GM23338 (cell line): Measurements from ENCODE around the gene KCNH4. TPM values are rescaled to one million over a fixed set of nuclear protein-coding genes. Genes with fewer than 3 reads are reported as not detected.

Experiments
- ATAC-seq: fragments of 200-7000 bp; cut with Tn5 transposase; 3 replicates; pipeline ENCODE4 v1.9.1; 2020
- DNase-seq: peaks from one replicate; pipeline ENCODE4 v3.0.0-alpha.2; 2015; ENCODE audit warnings: low spot score
- H2AFZ ChIP-seq: fragments of 200-600 bp; sonication (generic); 2 replicates; pipeline ENCODE4 v1.8.0; 2016; ENCODE audit warnings: antibody characterized with exemption, mild to moderate bottlenecking, moderate library complexity
- H3F3A ChIP-seq: fragments of 200-600 bp; sonication (generic); replicated peaks from 2 replicates; pipeline ENCODE4 v1.8.0; 2017; ENCODE audit warnings: antibody characterized with exemption, mixed run types, low read depth
- H3K27ac ChIP-seq: fragments of 200-600 bp; sonication (generic); 2 replicates; pipeline ENCODE4 v1.6.1; 2016; ENCODE audit warnings: low read depth
- H3K27me3 ChIP-seq: fragments of 200-600 bp; sonication (generic); 2 replicates; pipeline ENCODE4 v1.8.0; 2016; ENCODE audit warnings: mild to moderate bottlenecking, mixed run types, moderate library complexity; ENCODE audit not compliant: insufficient read depth
- H3K36me3 ChIP-seq: fragments of 200-600 bp; sonication (generic); 2 replicates; pipeline ENCODE4 v1.8.0; 2016; ENCODE audit warnings: mild to moderate bottlenecking; ENCODE audit not compliant: insufficient read depth
- H3K4me1 ChIP-seq: fragments of 200-600 bp; sonication (generic); 2 replicates; pipeline ENCODE4 v1.8.0; 2016; ENCODE audit warnings: mild to moderate bottlenecking, moderate library complexity; ENCODE audit not compliant: insufficient read depth
- H3K4me2 ChIP-seq: fragments of 200-600 bp; sonication (generic); 2 replicates; pipeline ENCODE4 v1.7.1; 2017; ENCODE audit warnings: mixed run types
- H3K4me3 ChIP-seq: fragments of 200-600 bp; sonication (generic); 2 replicates; pipeline ENCODE4 v1.6.1; 2016; ENCODE audit warnings: mixed run types
- H3K79me2 ChIP-seq: fragments of 200-600 bp; sonication (generic); replicated peaks from 2 replicates; pipeline ENCODE4 v1.8.0; 2017; ENCODE audit warnings: mild to moderate bottlenecking; ENCODE audit not compliant: insufficient read depth
- H3K9me2 ChIP-seq: fragments of 200-600 bp; sonication (generic); 2 replicates; pipeline ENCODE4 v1.8.0; 2017; ENCODE audit not compliant: insufficient read depth
- H4K20me1 ChIP-seq: fragments of 200-600 bp; sonication (generic); replicated peaks from 2 replicates; pipeline ENCODE4 v1.8.0; 2017; ENCODE audit warnings: mild to moderate bottlenecking; ENCODE audit not compliant: insufficient read depth
- H3K27ac Mint-ChIP-seq: 2 replicates; pipeline ENCODE4 v1.8.0; 2020; ENCODE audit warnings: inconsistent platforms, mild to moderate bottlenecking, moderate library complexity, mixed read lengths
- H3K27me3 Mint-ChIP-seq: 3 replicates; pipeline ENCODE4 v1.8.0; 2022; ENCODE audit warnings: low read depth, mild to moderate bottlenecking, moderate library complexity, mixed read lengths, inconsistent platforms; ENCODE audit not compliant: insufficient read depth, poor library complexity
- H3K36me3 Mint-ChIP-seq: 3 replicates; pipeline ENCODE4 v1.8.0; 2021; ENCODE audit warnings: low read depth, mild to moderate bottlenecking, inconsistent platforms, moderate library complexity, mixed read lengths
- H3K4me1 Mint-ChIP-seq: 3 replicates; pipeline ENCODE4 v1.8.0; 2020; ENCODE audit warnings: mild to moderate bottlenecking, inconsistent platforms, mixed read lengths
- H3K4me3 Mint-ChIP-seq: 3 replicates; pipeline ENCODE4 v1.8.0; 2021; ENCODE audit warnings: moderate library complexity, mild to moderate bottlenecking, inconsistent platforms, mixed read lengths
- H3K9me3 Mint-ChIP-seq: 3 replicates; pipeline ENCODE4 v1.8.0; 2020; ENCODE audit warnings: moderate library complexity, mild to moderate bottlenecking, inconsistent platforms, mixed read lengths
- CREB1 ChIP-seq: fragments of 250-450 bp; sonication (Bioruptor Pico); IDR thresholded peaks from 2 replicates; pipeline ENCODE4 v1.5.0; 2020; ENCODE audit warnings: low read depth, mild to moderate bottlenecking, moderate library complexity
- ETS1 ChIP-seq: IDR thresholded peaks from 2 replicates; pipeline ENCODE4 v1.6.1; 2016; ENCODE audit warnings: antibody characterized with exemption
- EZH2 ChIP-seq: fragments of 200-600 bp; sonication (generic); IDR thresholded peaks from one replicate; pipeline ENCODE4 v1.8.0; 2017; ENCODE audit warnings: antibody characterized with exemption, mild to moderate bottlenecking, low read depth; ENCODE audit not compliant: unreplicated experiment
- ZNF462 ChIP-seq: fragments of 250-450 bp; sonication (Bioruptor Pico); IDR thresholded peaks from 2 replicates; pipeline ENCODE4 v1.5.0; 2020; ENCODE audit warnings: mild to moderate bottlenecking, moderate library complexity
- polyA plus RNA-seq: library from polyadenylated mRNA; unstranded; fragments of >200 nt; fragmentation: Nextera tagmentation; extraction: Ambion mirVana; gene quantifications from 2 replicates; pipeline ENCODE4 v1.2.1, GENCODE V29; 2016
- total RNA-seq: library from RNA; depleted of rRNA; stranded (reverse); fragments of >200 nt; shearing (Covaris generic); gene quantifications from 2 replicates; pipeline ENCODE4 v1.2.3, GENCODE V29; 2014

The KCNH4 gene
- total and polyA plus RNA-seq, 2 experiments from 2014 or later: 0.08 to 0.49 TPM

DNA sequence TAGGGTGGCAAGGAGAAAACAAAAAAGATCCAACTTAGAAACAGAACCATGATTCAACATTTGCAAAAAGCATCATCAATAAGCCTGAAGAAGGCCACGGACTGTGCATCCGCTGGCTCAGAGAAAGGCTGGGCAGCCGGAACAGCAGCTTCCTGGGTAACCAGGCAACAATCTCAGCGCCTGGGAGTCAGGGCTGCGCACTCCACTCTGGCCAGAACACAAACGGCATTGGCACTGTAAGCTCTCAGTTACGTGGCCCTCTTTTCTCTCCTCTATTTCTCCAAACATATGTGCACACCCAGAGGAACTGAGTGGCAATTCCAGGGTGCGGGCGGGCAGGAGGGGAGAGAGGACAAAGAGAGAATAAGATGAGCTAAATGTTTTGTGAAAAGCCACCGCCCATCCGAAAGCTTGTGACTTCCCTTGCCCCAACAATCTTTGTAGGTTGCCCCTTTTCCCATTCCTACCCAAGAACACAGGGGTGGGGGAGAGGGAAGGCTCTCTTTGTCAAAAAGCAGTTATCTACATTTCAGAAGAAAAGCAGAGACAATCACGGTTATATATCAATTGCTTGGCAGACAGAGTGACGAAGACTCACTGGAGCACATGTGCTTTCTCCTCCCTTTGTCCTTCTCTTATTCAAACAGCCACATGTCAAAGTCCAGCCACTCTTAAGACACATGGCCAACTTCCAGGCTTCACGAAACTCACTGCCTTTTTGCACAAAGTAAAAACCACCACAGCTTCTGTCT is 19.9 kb upstream of the KCNH4 start:
- no peaks in the 10 kb centered on the region for H3K9me2 ChIP-seq
- no peaks in the 10 kb centered on the region for H3K27me3 ChIP-seq
- H4K20me1 ChIP-seq: no peaks in the 10 kb centered on the region
- TF ChIP-seq EZH2 (no peak), CREB1 (CRISPR knock-in tag) (no peak)
- Mint-ChIP-seq H3K27ac (no peak overlapping the region), H3K27me3 (peaks cover 8% of the 10 kb centered on the region), H3K4me3 (no peak overlapping the region), H3K36me3 (peaks cover 24% of the 10 kb centered on the region; the same call in 2 of the 3 replicates), H3K9me3 (no peaks in the 10 kb centered on the region), H3K4me1 (peaks cover 2% of the 10 kb centered on the region; the same call in 1 of the 3 replicates)
- no peaks in the 10 kb centered on the region; the same call in 1 of the 2 replicates for H3K36me3 ChIP-seq
- no peak overlapping the region for H3K27ac ChIP-seq
- no peak overlapping the region for H2AFZ ChIP-seq
- H3K4me2 ChIP-seq: no peak overlapping the region
- ATAC-seq: no peak
- no peaks in the 10 kb centered on the region for H3K4me1 ChIP-seq
- DNase-seq: no peak
- H3K79me2 ChIP-seq: no peaks in the 10 kb centered on the region
- H3F3A ChIP-seq: 0 out of 2 replicates have a peak, but pooled peaks cover 9% of the 10 kb centered on the region
- H3K4me3 ChIP-seq: no peak overlapping the region

DNA sequence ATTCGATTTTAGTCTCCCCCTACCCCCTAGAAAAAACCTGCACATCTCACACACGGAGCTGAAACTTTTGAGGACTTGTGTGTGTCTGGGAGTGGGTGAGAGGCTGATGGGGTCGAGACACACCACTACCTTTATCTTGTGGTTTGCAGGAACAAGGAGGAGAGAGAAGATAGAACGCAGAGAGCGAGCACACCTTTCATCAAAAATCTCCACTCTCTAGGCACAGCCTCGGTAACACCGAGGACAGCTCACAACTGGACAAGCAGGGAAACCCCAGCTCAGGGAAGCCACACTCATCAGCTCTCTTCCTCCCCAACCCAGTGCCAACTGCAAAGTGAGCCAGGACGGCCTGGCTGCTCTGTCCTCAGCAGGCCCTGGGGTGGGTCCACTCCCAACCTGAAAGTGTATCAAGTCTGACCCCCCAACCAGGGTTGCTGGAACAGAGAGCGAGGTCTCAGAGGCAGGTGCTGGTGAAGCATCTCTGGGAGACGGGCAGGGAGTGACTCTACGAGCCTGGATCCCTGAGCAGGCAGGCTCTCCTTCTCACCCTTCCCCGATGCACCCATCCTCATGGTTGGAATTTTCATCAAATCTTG is 18.6 kb upstream of the KCNH4 start:
- Mint-ChIP-seq H3K36me3 (peaks cover 19% of the 10 kb centered on the region; the same call in 1 of the 3 replicates), H3K27me3 (peaks cover 5% of the 10 kb centered on the region), H3K4me3 (no peak overlapping the region), H3K27ac (no peak overlapping the region), H3K4me1 (peaks cover 2% of the 10 kb centered on the region; the same call in 2 of the 3 replicates), H3K9me3 (no peaks in the 10 kb centered on the region)
- 0 out of 2 replicates have a peak, but pooled peaks cover 9% of the 10 kb centered on the region for H3F3A ChIP-seq
- no peak for ATAC-seq
- no peaks in the 10 kb centered on the region for H4K20me1 ChIP-seq
- no peaks in the 10 kb centered on the region; the same call in 1 of the 2 replicates for H3K36me3 ChIP-seq
- no peak for DNase-seq
- H3K27me3 ChIP-seq: no peaks in the 10 kb centered on the region
- no peaks in the 10 kb centered on the region for H3K9me2 ChIP-seq
- H3K79me2 ChIP-seq: no peaks in the 10 kb centered on the region
- H3K27ac ChIP-seq: no peak overlapping the region
- H3K4me1 ChIP-seq: no peaks in the 10 kb centered on the region
- H3K4me2 ChIP-seq: no peak overlapping the region
- TF ChIP-seq CREB1 (CRISPR knock-in tag): no peak
- H2AFZ ChIP-seq: no peak overlapping the region
- H3K4me3 ChIP-seq: no peak overlapping the region

- H3K4me1 Mint-ChIP-seq: peaks cover 6% of the 10 kb centered on the region
- DNase-seq (no peak), ATAC-seq (no peak)
- H3K36me3 Mint-ChIP-seq: peaks cover 15% of the 10 kb centered on the region; the same call in 1 of the 3 replicates
- H3K79me2 ChIP-seq: no peaks in the 10 kb centered on the region
- H3K4me3 ChIP-seq: no peak overlapping the region
- peaks cover 1% of the 10 kb centered on the region for H3K4me1 ChIP-seq
- H3K27me3 ChIP-seq: no peaks in the 10 kb centered on the region
- H3K4me2 ChIP-seq: no peak overlapping the region
- H4K20me1 ChIP-seq: no peaks in the 10 kb centered on the region
- H3K9me2 ChIP-seq: no peaks in the 10 kb centered on the region
- H3K27me3 Mint-ChIP-seq: peaks cover 8% of the 10 kb centered on the region
- H3K4me3 Mint-ChIP-seq: no peak overlapping the region
- H3K27ac Mint-ChIP-seq: peak overlapping the region; percentile 32; the same call in 1 of the 2 replicates
- no peak for TF ChIP-seq ZNF462 (CRISPR knock-in tag)
- no peak for TF ChIP-seq ETS1
- H3F3A ChIP-seq: 0 out of 2 replicates have a peak, but pooled peaks cover 7% of the 10 kb centered on the region
- no peaks in the 10 kb centered on the region for H3K36me3 ChIP-seq
- 0 out of 2 replicates have a peak overlapping the region, but pooled peaks have one; percentile 65 for H3K27ac ChIP-seq
- no peak overlapping the region for H2AFZ ChIP-seq
- no peaks in the 10 kb centered on the region for H3K9me3 Mint-ChIP-seq
Measured at GRCh38 chr17:42198897-42199296, 18.0 kb upstream of the KCNH4 start.
